Stimulated activated CD4-positive, alpha-beta T cell treated with anti-CD3 and anti-CD28 coated beads, Interleukin-1b, Interleukin-23, amount 100 ng/mL, for 1 hour (primary cell): ENCODE data around the gene MAD2L1BP.

Experiments used
- DNase-seq, 2 donors: peaks; one replicate each; pipeline ENCODE4 v3.0.0-alpha.2; 2020; ENCODE audit warnings: low read depth in 2 of 2

The MAD2L1BP gene

GRCh38 chr6:43683708-43684455, 48.2 kb downstream of the MAD2L1BP start:
- no peak for DNase-seq

DNA sequence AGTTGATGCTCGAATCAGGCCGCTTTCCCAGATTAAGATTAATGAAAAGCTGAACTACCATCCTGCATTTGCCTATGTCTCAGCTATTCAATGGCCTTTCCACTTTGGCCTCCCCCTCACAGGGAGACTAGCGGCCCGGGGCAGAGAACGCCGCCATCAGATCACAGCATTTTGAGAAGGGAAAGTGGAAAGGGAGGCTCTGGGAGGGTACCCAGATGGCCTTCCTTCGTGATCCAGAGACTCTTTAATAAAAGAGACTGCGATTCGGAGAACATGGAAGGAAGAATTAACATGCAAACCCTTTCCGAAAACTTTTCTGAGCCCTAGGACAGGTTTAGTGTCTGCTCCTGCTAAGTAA, 51.4 kb downstream of the MAD2L1BP start:
- DNase-seq = no peak

DNA sequence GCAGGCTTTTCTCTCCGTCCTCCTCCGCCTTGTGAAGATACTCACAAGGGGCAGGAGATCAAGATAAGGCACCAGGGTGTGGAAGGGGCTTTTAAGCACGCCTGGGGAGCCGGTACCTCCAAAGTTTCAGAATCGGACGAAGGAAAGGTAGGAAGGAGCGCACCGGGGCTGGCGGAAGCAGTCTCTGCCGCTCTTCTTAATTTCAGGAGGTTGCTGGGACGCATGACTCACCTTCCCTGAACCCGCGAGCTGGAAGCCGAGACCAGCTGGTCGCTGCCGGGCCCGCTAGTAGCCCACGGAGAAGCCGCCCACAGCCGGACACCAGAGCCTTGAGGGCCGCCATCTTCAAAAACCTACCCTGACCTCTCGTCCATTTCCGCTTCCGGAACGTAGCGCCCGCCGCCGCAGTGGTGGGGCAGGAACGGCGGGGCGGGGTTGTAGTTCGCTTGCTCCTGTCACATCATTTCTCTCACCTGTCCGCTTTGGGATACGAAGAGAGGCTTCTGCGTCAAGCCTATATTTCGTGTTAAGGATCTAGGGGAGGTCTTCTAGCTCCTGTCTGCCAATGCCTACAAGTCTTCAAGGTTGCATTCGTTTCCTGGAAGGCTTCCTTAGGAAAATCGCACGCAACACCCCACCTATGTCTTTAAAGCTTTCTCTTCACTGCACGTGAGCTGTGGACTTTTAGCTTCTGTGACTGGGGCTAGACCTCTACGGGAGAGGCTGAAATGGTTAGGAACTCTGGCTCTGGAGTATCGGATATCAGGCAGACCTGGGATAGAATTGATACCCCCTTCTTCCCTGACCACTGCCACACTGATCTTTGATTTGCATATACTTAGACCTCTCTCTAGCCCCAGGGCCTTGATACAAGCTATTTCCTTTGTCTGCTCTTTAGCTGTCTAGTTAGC, 52.1 kb downstream of the MAD2L1BP start, which contains the start of gene MRPS18A:
TSS of gene MRPS18A (minus strand) at position 355 of the 911 bp plus-strand sequence. CDS start at position 343, 12 bp downstream.
- peak; percentile 29 to 52 for DNase-seq

DNA sequence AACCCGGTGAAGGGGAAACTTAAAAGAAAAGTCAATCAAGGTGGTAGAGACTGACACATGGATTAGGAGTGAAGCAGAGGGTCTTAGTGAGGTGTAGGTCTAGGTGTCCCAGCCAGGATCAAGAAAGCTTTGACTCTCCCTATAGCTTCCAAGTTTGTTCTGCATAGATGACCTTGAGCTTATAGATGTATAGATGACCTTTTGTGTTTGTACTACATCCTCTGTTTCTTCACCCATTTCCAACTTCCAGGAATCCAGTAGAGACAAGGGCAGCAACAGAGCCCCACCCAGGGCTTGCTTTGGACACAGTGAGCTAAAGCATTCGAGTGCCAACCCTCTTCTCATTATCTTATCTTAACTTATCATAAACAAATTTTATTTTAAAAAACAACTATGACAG, 53.8 kb downstream of the MAD2L1BP start:
- no peak for DNase-seq
